ENCODE results near the gene TLCD3A. TPM values are rescaled to one million over a fixed set of nuclear protein-coding genes. Genes with fewer than 3 reads are reported as not detected.

TLCD3A gene
- total RNA-seq, 1 experiment from 2014 or later, result 31.6 TPM

- CTCF ChIA-PET, result interaction anchor here (1.8 to 2.2 kb wide), 2 partner anchors 9 to 279 kb away, joined by 7 to 18 read pairs; no protein-coding TSS in a partner anchor
- no peaks in the 10 kb centered on the region for H3K9me3 Mint-ChIP-seq (ENCODE audit: unreplicated experiment)
- intact Hi-C loops (cut with micrococcal nuclease), result loop anchor here (5.0 to 10.0 kb wide), 2 partner anchors 147 to 291 kb away; no protein-coding TSS in a partner anchor
- DNase-seq (ENCODE audit: unreplicated experiment), result peak; percentile 25
- TF ChIP-seq CTCF (IDR thresholded peaks at IDR 0.05; ENCODE audit: unreplicated experiment), result no peak
- peaks cover 30% of the 10 kb centered on the region for H3K4me1 Mint-ChIP-seq (ENCODE audit: insufficient read depth, unreplicated experiment)
- H3K27me3 Mint-ChIP-seq (ENCODE audit: insufficient read depth, unreplicated experiment), result no peaks in the 10 kb centered on the region
- peak overlapping the region; percentile 24 for H3K27ac Mint-ChIP-seq (ENCODE audit: low read depth, unreplicated experiment)
- peaks cover 38% of the 10 kb centered on the region for H3K36me3 Mint-ChIP-seq (ENCODE audit: insufficient read depth, unreplicated experiment)
- POLR2A ChIA-PET, result interaction anchor here (0.6 to 1.7 kb wide), 7 partner anchors 16 to 290 kb away, joined by 3 to 6 read pairs (median 3); partner anchors contain the start of genes GLOD4 and MRM3
- BruUV-seq (replicated peaks), result no TSS peak
- no peak overlapping the region for H3K4me3 Mint-ChIP-seq (ENCODE audit: unreplicated experiment)
Observed at GRCh38 chr17:691423-691822, 41.0 kb upstream of the TLCD3A start.

DNA sequence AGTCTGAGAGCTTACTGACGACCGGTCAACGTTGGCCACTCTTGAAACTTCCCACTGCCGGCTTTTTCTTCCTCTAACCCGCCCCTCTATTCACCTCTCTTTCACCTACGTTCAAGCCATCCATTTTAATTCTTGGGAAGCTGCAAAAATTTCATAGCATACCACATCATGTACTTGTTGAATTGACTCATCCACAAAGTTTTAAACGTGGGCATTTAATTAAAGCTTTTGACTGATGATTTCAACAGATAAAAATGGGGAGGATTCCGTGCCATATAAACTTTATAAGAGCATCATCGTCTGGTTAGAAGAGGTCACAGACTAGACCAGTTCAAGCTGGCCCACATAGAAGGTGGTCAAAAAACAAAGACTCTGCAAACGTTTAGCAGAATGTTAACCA, 40.3 kb upstream of the TLCD3A start:
- Mint-ChIP-seq H3K9me3 (ENCODE audit: unreplicated experiment) (no peaks in the 10 kb centered on the region), H3K36me3 (ENCODE audit: insufficient read depth, unreplicated experiment) (peaks cover 44% of the 10 kb centered on the region), H3K27ac (ENCODE audit: low read depth, unreplicated experiment) (peak overlapping the region; percentile 24), H3K27me3 (ENCODE audit: insufficient read depth, unreplicated experiment) (no peaks in the 10 kb centered on the region), H3K4me3 (ENCODE audit: unreplicated experiment) (no peak overlapping the region), H3K4me1 (ENCODE audit: insufficient read depth, unreplicated experiment) (peaks cover 30% of the 10 kb centered on the region)
- no peak for TF ChIP-seq CTCF (IDR thresholded peaks at IDR 0.05; ENCODE audit: unreplicated experiment)
- DNase-seq (ENCODE audit: unreplicated experiment), result no peak
- ChIA-PET POLR2A (interaction anchor here (0.5 to 1.7 kb wide), 8 partner anchors 17 to 305 kb away, joined by 3 to 6 read pairs (median 3); partner anchors contain the start of genes GLOD4, MRM3, NXN and TIMM22), CTCF (interaction anchor here (1.8 to 2.2 kb wide), 2 partner anchors 8 to 280 kb away, joined by 7 to 18 read pairs; no protein-coding TSS in a partner anchor)
- no TSS peak for BruUV-seq (replicated peaks)
- intact Hi-C loops (cut with micrococcal nuclease), result loop anchor here (5.0 to 10.0 kb wide), 2 partner anchors 147 to 290 kb away; no protein-coding TSS in a partner anchor

GRCh38 chr17:693791-694638, 38.4 kb upstream of the TLCD3A start:
- ChIA-PET POLR2A (interaction anchor here (0.6 to 2.0 kb wide), 4 partner anchors 18 to 282 kb away, joined by 3 to 8 read pairs (median 4); partner anchors contain the start of gene GEMIN4), CTCF (interaction anchor here (1.0 kb wide), 1 partner anchor 282 kb away, joined by 4 read pairs; no protein-coding TSS in a partner anchor)
- Mint-ChIP-seq H3K27ac (ENCODE audit: low read depth, unreplicated experiment) (peak overlapping the region; percentile 75), H3K9me3 (ENCODE audit: unreplicated experiment) (no peaks in the 10 kb centered on the region), H3K4me3 (ENCODE audit: unreplicated experiment) (peak overlapping the region; percentile 55), H3K27me3 (ENCODE audit: insufficient read depth, unreplicated experiment) (no peaks in the 10 kb centered on the region), H3K36me3 (ENCODE audit: insufficient read depth, unreplicated experiment) (peaks cover 58% of the 10 kb centered on the region), H3K4me1 (ENCODE audit: insufficient read depth, unreplicated experiment) (peaks cover 30% of the 10 kb centered on the region)
- TF ChIP-seq CTCF (IDR thresholded peaks at IDR 0.05; ENCODE audit: unreplicated experiment), result no peak
- DNase-seq (ENCODE audit: unreplicated experiment), result peak; percentile 78
- BruUV-seq (replicated peaks), result no TSS peak
- intact Hi-C loops (cut with micrococcal nuclease), result loop anchor here (5.0 to 10.0 kb wide), 2 partner anchors 149 to 288 kb away; no protein-coding TSS in a partner anchor

GRCh38 chr17:696369-696768, 36.0 kb upstream of the TLCD3A start:
- intact Hi-C loops (cut with micrococcal nuclease), result loop anchor here (10.0 kb wide), 1 partner anchor 152 kb away; no protein-coding TSS in a partner anchor
- peaks cover 22% of the 10 kb centered on the region for H3K4me1 Mint-ChIP-seq (ENCODE audit: insufficient read depth, unreplicated experiment)
- ChIA-PET CTCF (interaction anchor here (0.6 to 2.2 kb wide), 3 partner anchors 90 to 284 kb away, joined by 3 to 11 read pairs (median 4); no protein-coding TSS in a partner anchor), POLR2A (interaction anchor here (0.9 kb wide), 1 partner anchor 21 kb away, joined by 4 read pairs; no protein-coding TSS in a partner anchor)
- no peak overlapping the region for H3K4me3 Mint-ChIP-seq (ENCODE audit: unreplicated experiment)
- no peak for TF ChIP-seq CTCF (IDR thresholded peaks at IDR 0.05; ENCODE audit: unreplicated experiment)
- H3K27ac Mint-ChIP-seq (ENCODE audit: low read depth, unreplicated experiment), result no peak overlapping the region
- no TSS peak for BruUV-seq (replicated peaks)
- no peaks in the 10 kb centered on the region for H3K9me3 Mint-ChIP-seq (ENCODE audit: unreplicated experiment)
- peaks cover 44% of the 10 kb centered on the region for H3K36me3 Mint-ChIP-seq (ENCODE audit: insufficient read depth, unreplicated experiment)
- no peak for DNase-seq (ENCODE audit: unreplicated experiment)
- no peaks in the 10 kb centered on the region for H3K27me3 Mint-ChIP-seq (ENCODE audit: insufficient read depth, unreplicated experiment)

Data from MCF 10A (cell line).